Immature natural killer cell (primary cell): ENCODE results near the gene MIEF2. TPM values are rescaled to one million over a fixed set of nuclear protein-coding genes. Genes with fewer than 3 reads are reported as not detected.
A peak's percentile ranks its signal among the peaks of the same experiment; 100 is the strongest.
"Not testable (repeated sequence)": the region's sequence is repeated elsewhere in the genome, so short reads cannot be mapped to it uniquely, and the experiment has no call there.

Source experiments
- DNase-seq, 3 donors: peaks; one replicate each; pipeline ENCODE4 v3.0.0; 2022; ENCODE audit warnings: mixed read lengths in 1 of 3
- H3K27ac Mint-ChIP-seq, 6 donors: one replicate each; pipeline ENCODE4 v1.8.0; 2020; ENCODE audit warnings: mixed read lengths in 6 of 6, mild to moderate bottlenecking in 5 of 6, inconsistent platforms in 4 of 6, moderate library complexity in 3 of 6
- H3K27me3 Mint-ChIP-seq, 3 donors: one replicate each; pipeline ENCODE4 v1.8.0; 2020 to 2021; ENCODE audit warnings: low read depth in 3 of 3, mild to moderate bottlenecking in 3 of 3, mixed read lengths in 3 of 3, moderate library complexity in 3 of 3, inconsistent platforms in 1 of 3
- H3K36me3 Mint-ChIP-seq, 3 donors: one replicate each; pipeline ENCODE4 v1.8.0; 2020; ENCODE audit warnings: mixed read lengths in 3 of 3, inconsistent platforms in 2 of 3, mild to moderate bottlenecking in 2 of 3
- H3K4me1 Mint-ChIP-seq, 2 donors: one replicate each; pipeline ENCODE4 v1.8.0; 2020; ENCODE audit warnings: inconsistent platforms in 2 of 2, mild to moderate bottlenecking in 2 of 2, mixed read lengths in 2 of 2, moderate library complexity in 1 of 2
- H3K4me3 Mint-ChIP-seq, 5 donors: one replicate each; pipeline ENCODE4 v1.8.0; 2020; ENCODE audit warnings: mild to moderate bottlenecking in 5 of 5, mixed read lengths in 5 of 5, inconsistent platforms in 3 of 5, moderate library complexity in 3 of 5
- H3K9me3 Mint-ChIP-seq, 6 donors: one replicate each; pipeline ENCODE4 v1.8.0; 2020; ENCODE audit warnings: mild to moderate bottlenecking in 6 of 6, mixed read lengths in 6 of 6, inconsistent platforms in 4 of 6, moderate library complexity in 3 of 6
- polyA plus RNA-seq, 3 donors: library from polyadenylated mRNA; unstranded; fragments of 300-500 nt; fragmentation: Illumina TruSeq; gene quantifications; one replicate each; pipeline ENCODE4 v1.2.3, GENCODE V29; 2021

Gene MIEF2
- 10 to 100 TPM; 14.9 to 20.1 (median 17.4) TPM for polyA plus RNA-seq

DNA sequence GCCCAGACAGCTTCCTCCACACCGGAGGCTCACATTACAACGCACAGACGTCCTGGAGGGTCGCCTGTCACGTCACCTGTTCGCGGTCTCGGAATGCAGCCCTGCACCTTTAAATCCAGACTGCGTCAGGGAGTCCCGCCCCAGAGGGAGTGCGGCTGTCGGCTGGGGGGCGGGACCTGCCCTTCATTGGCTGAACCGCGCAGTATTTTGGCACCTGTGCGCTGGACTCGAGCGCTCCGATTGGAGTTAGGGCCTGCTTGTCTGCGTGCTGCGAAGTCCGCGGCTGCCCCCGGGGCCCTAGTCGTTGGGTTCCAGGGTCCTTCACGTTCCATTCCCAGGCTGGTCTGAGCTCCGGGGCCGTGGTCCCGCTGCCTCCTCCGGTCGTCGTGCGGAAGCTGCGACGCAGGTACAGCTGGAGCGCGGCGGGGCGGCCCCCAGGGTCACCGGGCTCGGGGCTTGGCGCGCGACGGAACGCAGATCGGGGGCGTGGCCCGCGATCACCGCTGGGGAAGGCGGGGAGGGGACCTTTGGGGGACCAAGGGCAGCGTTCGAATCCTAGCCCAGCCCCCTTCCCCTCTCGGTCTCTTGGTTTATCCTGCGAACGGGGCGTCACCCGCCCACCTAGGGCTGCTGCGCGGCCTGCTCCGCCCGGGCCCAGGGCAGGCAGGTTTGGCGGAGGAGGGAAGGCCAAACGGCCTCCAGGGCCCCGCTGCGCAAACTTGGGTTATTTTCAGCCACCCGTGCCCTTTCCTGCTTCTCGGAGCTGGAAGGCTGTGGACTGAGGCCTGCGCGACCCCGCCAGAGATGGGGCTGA, at the start of gene MIEF2:
Gene MIEF2 (plus strand): TSS at position 331 of the 814 bp plus-strand sequence. CDS start 2,059 bp downstream, outside the sequence.
- peaks cover 0 to 4% (median 4%) of the 10 kb centered on the region in 3 donors for H3K36me3 Mint-ChIP-seq
- peaks cover 0 to 3% (median 0%) of the 10 kb centered on the region in 3 donors for H3K27me3 Mint-ChIP-seq
- peaks cover 35 to 47% of the 10 kb centered on the region in 2 donors for H3K4me1 Mint-ChIP-seq
- peak within 1 kb of the TSS; percentile 51 to 89 (median 84) for H3K27ac Mint-ChIP-seq
- H3K9me3 Mint-ChIP-seq: no peaks in the 10 kb centered on the region
- peak; percentile 90 to 91 (median 90) for DNase-seq
- peak within 1 kb of the TSS; percentile 78 to 82 (median 79) for H3K4me3 Mint-ChIP-seq

DNA sequence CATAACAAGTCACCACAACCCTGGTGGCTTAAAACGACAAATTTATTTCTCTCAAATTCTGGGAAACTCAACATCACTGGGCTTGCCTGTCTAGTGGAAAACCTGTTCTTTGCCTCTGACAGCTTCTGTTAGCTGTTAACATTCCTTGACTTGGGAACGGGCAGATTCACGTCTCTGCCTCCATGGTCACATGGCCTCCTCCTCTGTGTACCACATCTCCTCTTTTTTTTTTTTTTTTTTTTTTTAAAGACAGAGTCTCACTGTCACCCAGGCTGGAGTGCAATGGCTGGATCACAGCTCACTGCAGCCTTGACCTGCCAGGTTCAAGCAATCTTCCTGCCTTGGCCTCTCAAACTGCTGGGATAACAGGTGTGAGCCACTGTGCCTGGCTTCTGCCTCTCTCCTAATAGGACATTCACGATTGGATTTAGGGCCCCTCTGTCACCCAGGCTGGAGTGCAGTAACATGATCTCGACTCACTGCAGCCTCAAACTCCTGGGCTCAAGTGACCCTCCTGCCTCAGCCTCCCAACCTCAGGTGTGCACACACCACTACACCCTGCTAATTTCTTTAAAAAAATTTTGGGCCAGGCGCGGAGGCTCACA, 46.7 kb upstream of the MIEF2 start:
- Mint-ChIP-seq H3K9me3 (no peaks in the 10 kb centered on the region), H3K4me1 (no peaks in the 10 kb centered on the region), H3K27ac (no peak overlapping the region), H3K4me3 (no peak overlapping the region), H3K27me3 (peaks cover 0 to 9% (median 7%) of the 10 kb centered on the region in 3 donors), H3K36me3 (peaks cover 0 to 12% (median 6%) of the 10 kb centered on the region in 3 donors)
- no peak for DNase-seq

DNA sequence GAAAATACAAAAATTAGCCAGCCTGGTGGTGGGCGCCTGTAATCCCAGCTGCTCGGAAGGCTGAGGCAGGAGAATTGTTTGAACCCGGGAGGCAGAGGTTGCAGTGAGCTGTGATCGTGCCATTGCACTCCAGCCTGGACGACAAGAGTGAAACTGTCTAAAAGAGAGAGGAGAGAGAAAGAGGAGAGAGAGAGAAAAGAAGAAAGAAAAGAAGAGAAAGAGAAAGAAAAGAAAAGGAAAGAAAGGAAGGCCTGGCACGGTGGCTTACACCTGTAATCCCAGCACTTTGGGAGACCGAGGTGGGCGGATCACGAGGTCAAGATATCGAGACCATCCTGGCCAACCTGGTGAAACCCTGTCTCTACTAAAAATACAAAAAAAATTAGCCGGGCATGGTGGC, 43.6 kb upstream of the MIEF2 start:
- not testable (repeated sequence) for H3K27ac Mint-ChIP-seq, H3K36me3 Mint-ChIP-seq, H3K27me3 Mint-ChIP-seq, DNase-seq, H3K4me3 Mint-ChIP-seq, H3K9me3 Mint-ChIP-seq, H3K4me1 Mint-ChIP-seq

DNA sequence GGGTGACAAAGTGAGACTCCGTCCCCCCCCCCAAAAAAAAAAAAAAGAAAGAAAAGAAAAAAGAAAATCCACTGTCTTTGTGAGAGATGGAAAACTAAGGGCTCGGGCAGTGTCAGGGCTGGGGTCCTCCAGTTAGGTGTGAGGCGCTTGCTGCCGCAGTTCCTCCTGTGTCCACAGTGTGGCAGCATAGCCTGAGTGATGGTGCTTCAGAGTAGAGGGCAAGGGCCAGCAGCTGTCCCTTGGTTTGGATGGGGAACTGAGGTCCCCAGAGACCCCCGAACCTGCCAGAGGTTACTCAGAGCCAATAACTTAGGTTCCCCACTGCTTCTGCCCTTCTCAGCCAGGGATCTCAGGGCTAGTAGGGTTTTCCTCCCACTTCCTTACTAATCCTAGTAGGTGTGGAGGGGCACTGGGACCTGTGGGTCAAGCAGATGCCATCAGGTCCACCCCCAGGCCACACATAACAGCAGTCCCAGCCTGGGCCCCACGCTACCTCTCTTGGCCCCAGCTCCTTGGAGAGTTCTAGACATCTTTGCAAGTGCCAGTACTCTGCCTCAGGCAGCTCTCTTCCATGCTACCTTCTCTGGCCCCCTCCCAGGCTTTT, 42.9 kb upstream of the MIEF2 start:
- Mint-ChIP-seq H3K4me1 (no peaks in the 10 kb centered on the region), H3K27ac (peak overlapping the region in 1 of 6 donors; percentile 23), H3K4me3 (no peak overlapping the region), H3K36me3 (no peaks in the 10 kb centered on the region), H3K27me3 (peaks cover 0 to 5% (median 1%) of the 10 kb centered on the region in 3 donors), H3K9me3 (no peaks in the 10 kb centered on the region)
- DNase-seq: peak; percentile 60 to 67 (median 62)

DNA sequence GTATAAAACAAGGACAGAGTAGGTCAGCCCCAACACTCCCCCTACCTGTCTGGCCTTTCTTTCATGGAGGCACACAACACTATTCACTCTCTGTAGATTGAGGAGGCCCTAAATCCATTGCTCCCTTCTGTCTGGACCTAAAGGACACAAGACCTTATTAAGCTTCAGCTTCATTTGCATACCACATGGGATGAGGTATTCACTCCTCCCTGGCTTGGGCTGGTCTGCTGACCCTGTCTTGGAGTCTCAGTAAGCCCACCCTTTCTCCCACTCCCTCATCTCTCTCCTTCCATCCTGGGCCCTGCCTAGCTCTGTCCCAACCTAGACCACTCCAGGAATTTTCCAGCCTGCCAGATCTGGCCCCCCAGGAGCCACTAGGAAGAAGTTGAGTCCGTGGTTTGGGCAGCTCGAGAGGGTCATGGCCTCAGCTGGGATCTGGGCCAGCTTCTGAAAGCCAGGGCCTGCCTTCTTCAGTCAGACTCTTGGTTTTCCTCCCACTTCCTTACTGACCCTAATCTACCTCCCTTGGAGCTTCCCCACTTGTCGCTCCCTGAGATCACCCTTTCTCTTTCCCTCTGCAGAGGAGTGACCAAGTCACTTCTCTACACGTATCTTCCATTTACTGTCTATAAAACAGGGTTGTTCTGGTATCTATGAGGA, 41.6 kb upstream of the MIEF2 start:
- peak overlapping the region in 1 of 6 donors; percentile 22 for H3K27ac Mint-ChIP-seq
- H3K36me3 Mint-ChIP-seq: no peaks in the 10 kb centered on the region
- H3K27me3 Mint-ChIP-seq: peaks cover 0 to 5% (median 1%) of the 10 kb centered on the region in 3 donors
- DNase-seq: no peak
- no peaks in the 10 kb centered on the region for H3K4me1 Mint-ChIP-seq
- H3K4me3 Mint-ChIP-seq: no peak overlapping the region
- no peaks in the 10 kb centered on the region for H3K9me3 Mint-ChIP-seq

GRCh38 chr17:18224053-18224386, 36.4 kb upstream of the MIEF2 start:
- Mint-ChIP-seq H3K27ac (no peak overlapping the region), H3K4me1 (peaks cover 27 to 29% of the 10 kb centered on the region in 2 donors), H3K36me3 (no peaks in the 10 kb centered on the region), H3K9me3 (no peaks in the 10 kb centered on the region), H3K27me3 (no peaks in the 10 kb centered on the region), H3K4me3 (no peak overlapping the region)
- no peak for DNase-seq

GRCh38 chr17:18224387-18225120, 35.9 kb upstream of the MIEF2 start:
- no peaks in the 10 kb centered on the region for H3K36me3 Mint-ChIP-seq

DNA sequence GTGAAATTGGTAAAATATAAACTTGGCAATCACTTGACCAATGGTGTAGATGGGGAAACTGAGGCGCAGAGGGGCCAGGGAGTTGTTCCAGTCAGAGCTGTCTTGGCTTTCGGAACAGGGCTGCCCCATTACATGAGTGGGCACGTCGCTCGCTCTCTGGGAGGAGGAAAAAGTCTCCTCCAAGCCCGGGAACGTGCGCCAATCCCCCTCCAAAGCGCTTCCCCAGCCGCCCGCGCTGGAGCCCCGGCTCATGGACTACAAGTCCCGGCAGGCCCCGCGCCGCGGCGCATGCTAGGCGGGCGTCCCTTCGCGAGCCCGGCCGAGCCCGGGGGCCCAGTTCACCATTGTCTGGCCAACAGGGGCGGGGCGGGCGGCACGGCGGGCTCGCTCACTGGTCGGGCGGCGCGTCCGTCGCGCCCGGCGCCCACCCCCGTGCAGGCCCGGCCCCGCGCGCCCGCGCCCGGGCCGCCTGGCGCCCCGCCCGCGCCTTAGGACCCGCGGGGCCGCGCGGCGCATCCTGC, 35.3 kb upstream of the MIEF2 start, which contains the start of gene LLGL1:
Gene LLGL1 (plus strand): TSS at position 515 of the 521 bp plus-strand sequence. CDS start 48 bp downstream, outside the sequence.
- DNase-seq: peak; percentile 95 to 96 (median 95)
- Mint-ChIP-seq H3K4me1 (peaks cover 27 to 30% of the 10 kb centered on the region in 2 donors), H3K27ac (peak within 1 kb of the TSS; percentile 96 to 99 (median 98)), H3K36me3 (no peaks in the 10 kb centered on the region), H3K9me3 (no peaks in the 10 kb centered on the region), H3K4me3 (peak within 1 kb of the TSS; percentile 96 to 100 (median 98)), H3K27me3 (no peaks in the 10 kb centered on the region)

More at GRCh38 chr17:18224387-18225120, 35.9 kb upstream of the MIEF2 start:
- peak overlapping the region in 2 of 6 donors; percentile 4 to 59 for H3K27ac Mint-ChIP-seq
- H3K4me3 Mint-ChIP-seq: peak overlapping the region; percentile 24 to 68 (median 57)
- no peaks in the 10 kb centered on the region for H3K9me3 Mint-ChIP-seq
- H3K4me1 Mint-ChIP-seq: peaks cover 27 to 29% of the 10 kb centered on the region in 2 donors
- H3K27me3 Mint-ChIP-seq: no peaks in the 10 kb centered on the region
- DNase-seq: no peak

DNA sequence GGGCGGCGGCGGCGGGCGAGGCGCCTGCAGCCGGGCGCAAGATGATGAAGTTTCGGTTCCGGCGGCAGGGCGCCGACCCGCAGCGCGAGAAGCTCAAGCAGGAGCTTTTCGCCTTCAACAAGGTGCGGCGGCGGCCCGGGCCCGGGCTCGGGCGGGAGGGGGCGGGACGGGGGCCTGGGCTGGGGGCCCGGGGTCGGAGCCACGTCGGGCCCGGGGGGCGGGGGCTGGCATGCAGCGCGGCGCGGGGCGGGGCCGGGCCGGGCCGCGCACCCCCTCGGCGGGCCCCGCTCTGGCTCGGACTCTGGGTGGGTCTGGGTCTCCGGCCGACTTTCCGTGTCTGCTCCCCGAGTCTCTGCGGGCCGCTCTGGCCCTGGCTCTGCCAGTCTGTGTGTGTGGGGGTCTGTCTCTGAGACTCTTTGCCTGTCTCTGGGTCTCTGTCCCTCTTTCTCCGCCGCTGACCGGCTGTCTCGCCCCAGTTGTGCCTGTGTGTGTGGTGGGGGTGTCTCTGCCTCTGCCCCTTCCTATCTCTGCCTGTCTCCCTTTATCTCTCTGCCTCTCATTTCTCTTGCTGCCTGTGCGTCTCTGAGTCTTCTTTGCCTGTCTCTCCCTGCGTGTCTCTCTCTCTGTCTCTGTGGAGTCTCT, 34.7 kb upstream of the MIEF2 start:
- peak overlapping the region; percentile 96 to 99 (median 98) for H3K27ac Mint-ChIP-seq
- no peaks in the 10 kb centered on the region for H3K9me3 Mint-ChIP-seq

DNA sequence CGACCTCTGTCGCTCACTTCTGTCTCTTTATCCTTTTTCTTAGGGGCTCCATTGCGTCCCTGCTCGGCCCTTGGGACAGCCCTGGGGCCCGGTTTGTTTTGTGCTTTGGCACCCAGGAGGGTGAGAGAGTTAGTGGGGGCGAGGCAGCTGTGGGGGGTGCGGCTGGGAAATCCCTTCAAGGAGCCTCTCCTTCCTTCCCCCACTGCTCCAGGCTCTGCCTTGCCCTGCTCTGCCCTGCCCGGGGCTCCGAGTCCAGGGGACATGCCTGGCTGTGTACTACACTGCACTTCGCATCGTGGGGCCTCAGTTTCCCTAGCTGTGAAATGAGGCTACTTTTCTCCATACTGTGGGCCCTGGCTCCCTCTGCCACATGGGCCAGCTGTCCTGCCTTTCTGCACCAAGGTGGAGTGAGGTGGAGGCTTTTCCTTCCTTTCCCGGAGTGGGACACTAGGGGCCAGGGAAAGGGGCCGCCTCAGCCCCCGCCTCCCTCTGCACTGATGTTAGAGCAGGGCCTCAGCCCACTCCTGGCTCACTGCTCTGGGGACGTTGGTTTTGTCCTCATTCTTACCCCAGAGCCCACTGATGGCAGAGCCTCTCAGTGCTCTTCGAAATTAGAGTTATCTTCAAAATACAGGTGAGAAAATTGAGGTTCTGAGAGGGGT, 34.0 kb upstream of the MIEF2 start:
- Mint-ChIP-seq H3K27ac (peak overlapping the region; percentile 96 to 99 (median 98)), H3K9me3 (no peaks in the 10 kb centered on the region), H3K27me3 (no peaks in the 10 kb centered on the region), H3K4me1 (peaks cover 27 to 30% of the 10 kb centered on the region in 2 donors), H3K36me3 (no peaks in the 10 kb centered on the region), H3K4me3 (peak overlapping the region; percentile 96 to 100 (median 98))
- no peak for DNase-seq

More for the DNA sequence above, 34.7 kb upstream of the MIEF2 start:
- peak overlapping the region; percentile 96 to 100 (median 98) for H3K4me3 Mint-ChIP-seq
- H3K4me1 Mint-ChIP-seq: peaks cover 27 to 30% of the 10 kb centered on the region in 2 donors
- no peaks in the 10 kb centered on the region for H3K27me3 Mint-ChIP-seq
- no peaks in the 10 kb centered on the region for H3K36me3 Mint-ChIP-seq
- peak in 1 of 3 donors; percentile 18 for DNase-seq

DNA sequence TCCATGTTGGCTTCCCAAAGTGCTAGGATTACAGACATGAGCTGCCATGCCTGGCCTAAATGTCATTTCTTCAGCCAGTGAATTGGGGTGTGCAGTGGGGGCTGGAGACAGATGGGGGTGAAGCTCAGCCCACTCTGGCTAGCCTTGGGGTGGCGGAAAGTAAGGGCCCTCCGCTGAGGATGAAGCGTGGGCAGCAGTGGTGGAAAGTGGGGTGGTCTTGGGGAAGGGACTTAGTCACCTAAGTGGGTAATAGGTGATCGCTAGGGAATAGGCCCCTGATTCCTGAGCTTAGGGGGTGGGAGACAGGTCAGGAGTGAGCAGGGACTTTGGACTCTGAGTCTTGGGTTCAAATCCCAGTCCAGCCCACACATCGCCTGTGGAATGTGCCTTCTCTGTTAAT, 32.8 kb upstream of the MIEF2 start:
- Mint-ChIP-seq H3K27ac (peak overlapping the region in 2 of 6 donors; percentile 36 to 61), H3K4me3 (peak overlapping the region in 4 of 5 donors; percentile 19 to 41 (median 30))
- DNase-seq: no peak

DNA sequence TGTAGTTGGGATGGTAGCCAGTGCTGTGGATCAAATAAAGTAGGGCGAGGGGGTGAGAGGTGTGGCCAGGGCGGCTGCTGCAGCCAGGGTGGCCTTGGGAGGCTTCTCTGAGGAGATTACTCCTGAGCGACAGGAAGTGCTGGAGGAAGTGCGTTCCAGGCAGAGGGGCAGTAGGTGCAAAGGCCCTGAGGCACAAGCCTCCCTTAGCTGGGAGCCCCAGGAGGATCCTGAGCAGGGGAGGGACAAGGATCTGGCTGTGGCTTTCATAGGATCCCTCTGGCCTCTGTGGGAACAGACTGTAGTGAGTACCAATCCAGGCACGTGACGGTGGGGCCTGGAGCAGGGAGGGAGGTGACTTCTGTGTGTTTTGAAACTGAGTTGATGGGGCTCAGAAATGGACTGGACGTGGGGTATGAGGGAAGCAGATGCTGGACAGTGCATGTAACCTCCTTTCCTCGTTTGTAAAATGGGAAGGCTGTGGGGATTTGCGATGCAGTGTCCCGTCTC, 32.2 kb upstream of the MIEF2 start:
- Mint-ChIP-seq H3K9me3 (no peaks in the 10 kb centered on the region), H3K4me1 (peaks cover 27 to 30% of the 10 kb centered on the region in 2 donors), H3K27ac (peak overlapping the region in 1 of 6 donors; percentile 28), H3K27me3 (no peaks in the 10 kb centered on the region), H3K36me3 (no peaks in the 10 kb centered on the region), H3K4me3 (peak overlapping the region in 2 of 5 donors; percentile 34 to 42)
- no peak for DNase-seq

More for the DNA sequence above, 32.8 kb upstream of the MIEF2 start:
- Mint-ChIP-seq H3K9me3 (no peaks in the 10 kb centered on the region), H3K4me1 (peaks cover 27 to 30% of the 10 kb centered on the region in 2 donors), H3K27me3 (no peaks in the 10 kb centered on the region), H3K36me3 (no peaks in the 10 kb centered on the region)
